G401.6 (cell line): Measurements from ENCODE around the gene C10orf62.

Experiments
- FAIRE-seq: peaks from 2 replicates; lab custom pipeline; 2012; peaks lifted over from hg19 to GRCh38; lab: Jason Lieb, UNC

Gene C10orf62

GRCh38 chr10:97564776-97565175 lies 24.7 kb upstream of the C10orf62 start:
- FAIRE-seq: no peak

- FAIRE-seq: no peak
These were observed 23.1 kb upstream of the C10orf62 start for GRCh38 chr10:97566336-97566996.

GRCh38 chr10:97567891-97568290 lies 21.6 kb upstream of the C10orf62 start:
- no peak for FAIRE-seq

- no peak for FAIRE-seq
These were observed 19.3 kb upstream of the C10orf62 start for GRCh38 chr10:97570146-97570788.

GRCh38 chr10:97570789-97571471 lies 18.6 kb upstream of the C10orf62 start:
- FAIRE-seq: no peak

GRCh38 chr10:97571622-97572021 lies 17.9 kb upstream of the C10orf62 start:
- FAIRE-seq: no peak

- FAIRE-seq: peak; percentile 15
These were observed 17.1 kb upstream of the C10orf62 start, which contains the start of gene ANKRD2 for GRCh38 chr10:97572214-97572989. Gene ANKRD2, plus strand, starts transcription at chr10:97572779. Its CDS starts 10 bp downstream, at chr10:97572789.

- FAIRE-seq: no peak
These were observed 16.5 kb upstream of the C10orf62 start for GRCh38 chr10:97573021-97573420.

GRCh38 chr10:97573672-97574071 lies 15.8 kb upstream of the C10orf62 start:
- FAIRE-seq: no peak

GRCh38 chr10:97574374-97575126 lies 15.0 kb upstream of the C10orf62 start:
- FAIRE-seq: peak; percentile 64

GRCh38 chr10:97575127-97575668 lies 14.3 kb upstream of the C10orf62 start:
- FAIRE-seq: no peak

- peak; percentile 72 for FAIRE-seq
These were observed 13.0 kb upstream of the C10orf62 start for GRCh38 chr10:97576487-97576886.

GRCh38 chr10:97577701-97578100 lies 11.8 kb upstream of the C10orf62 start:
- no peak for FAIRE-seq

- no peak for FAIRE-seq
These were observed 11.2 kb upstream of the C10orf62 start for GRCh38 chr10:97578171-97578844.

GRCh38 chr10:97580421-97581367 lies 8.8 kb upstream of the C10orf62 start:
- no peak for FAIRE-seq

- FAIRE-seq: no peak
These were observed 7.4 kb upstream of the C10orf62 start for GRCh38 chr10:97582169-97582568.

- FAIRE-seq: no peak
These were observed 6.0 kb upstream of the C10orf62 start for GRCh38 chr10:97583476-97583875.

GRCh38 chr10:97584060-97584797 lies 5.3 kb upstream of the C10orf62 start, which contains the start of gene HOGA1:
Gene HOGA1, plus strand, starts transcription at chr10:97584389. Its CDS starts 315 bp downstream, at chr10:97584704.
- no peak for FAIRE-seq
